T-helper 9 cell (primary cell): ENCODE measurements around the gene ST6GALNAC1.
"Not testable (repeated sequence)": the region's sequence is repeated elsewhere in the genome, so short reads cannot be mapped to it uniquely, and the experiment has no call there.

ENCODE experiments used
- DNase-seq: peaks from one replicate; pipeline ENCODE4 v3.0.0-alpha.2; 2020

Gene ST6GALNAC1

GRCh38 chr17:76611080-76611749 is 32.3 kb downstream of the ST6GALNAC1 start:
- DNase-seq, result not testable (repeated sequence)

- DNase-seq, result not testable (repeated sequence)
Observed at GRCh38 chr17:76606685-76607084, 36.9 kb downstream of the ST6GALNAC1 start.

- no peak for DNase-seq
Observed at GRCh38 chr17:76601065-76601464, 42.5 kb downstream of the ST6GALNAC1 start.

DNA sequence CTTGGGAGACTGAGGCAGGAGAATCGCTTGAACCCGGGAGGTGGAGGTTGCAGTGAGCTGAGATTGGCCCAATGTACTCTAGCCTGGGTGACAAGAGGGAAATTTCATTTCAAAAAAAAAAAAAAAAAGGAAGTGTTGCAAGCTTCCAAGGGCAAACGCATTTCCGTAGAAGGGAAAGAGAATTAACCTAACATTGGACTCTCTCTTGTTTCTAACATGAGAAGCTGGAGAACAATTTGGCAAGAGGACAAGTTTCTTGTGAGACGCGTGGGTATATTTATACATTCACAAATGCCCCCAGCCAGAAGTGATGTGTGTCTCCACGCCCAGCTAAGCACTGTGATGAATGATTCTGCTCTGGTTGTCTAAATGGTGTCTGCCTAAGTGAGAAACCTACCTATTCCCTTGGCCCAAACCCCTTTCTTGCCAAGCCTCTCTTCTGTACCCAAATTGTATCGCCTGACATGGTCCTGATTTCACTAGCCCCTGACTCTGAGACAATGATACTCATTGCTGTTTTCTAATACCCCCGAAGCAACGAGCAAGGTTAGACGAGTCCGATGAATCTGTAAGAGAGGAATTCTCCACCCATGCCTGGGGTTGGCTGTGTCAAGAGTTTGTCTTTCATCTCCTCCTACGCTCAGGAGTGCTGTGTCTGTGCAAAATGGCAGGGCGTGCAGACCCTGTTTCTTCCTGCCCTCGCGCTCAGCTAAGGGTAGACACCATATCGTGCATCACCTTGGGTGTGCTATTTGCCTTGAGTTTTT is 43.7 kb downstream of the ST6GALNAC1 start:
- no peak for DNase-seq

GRCh38 chr17:76598004-76598439 is 45.5 kb downstream of the ST6GALNAC1 start:
- DNase-seq, result no peak

DNA sequence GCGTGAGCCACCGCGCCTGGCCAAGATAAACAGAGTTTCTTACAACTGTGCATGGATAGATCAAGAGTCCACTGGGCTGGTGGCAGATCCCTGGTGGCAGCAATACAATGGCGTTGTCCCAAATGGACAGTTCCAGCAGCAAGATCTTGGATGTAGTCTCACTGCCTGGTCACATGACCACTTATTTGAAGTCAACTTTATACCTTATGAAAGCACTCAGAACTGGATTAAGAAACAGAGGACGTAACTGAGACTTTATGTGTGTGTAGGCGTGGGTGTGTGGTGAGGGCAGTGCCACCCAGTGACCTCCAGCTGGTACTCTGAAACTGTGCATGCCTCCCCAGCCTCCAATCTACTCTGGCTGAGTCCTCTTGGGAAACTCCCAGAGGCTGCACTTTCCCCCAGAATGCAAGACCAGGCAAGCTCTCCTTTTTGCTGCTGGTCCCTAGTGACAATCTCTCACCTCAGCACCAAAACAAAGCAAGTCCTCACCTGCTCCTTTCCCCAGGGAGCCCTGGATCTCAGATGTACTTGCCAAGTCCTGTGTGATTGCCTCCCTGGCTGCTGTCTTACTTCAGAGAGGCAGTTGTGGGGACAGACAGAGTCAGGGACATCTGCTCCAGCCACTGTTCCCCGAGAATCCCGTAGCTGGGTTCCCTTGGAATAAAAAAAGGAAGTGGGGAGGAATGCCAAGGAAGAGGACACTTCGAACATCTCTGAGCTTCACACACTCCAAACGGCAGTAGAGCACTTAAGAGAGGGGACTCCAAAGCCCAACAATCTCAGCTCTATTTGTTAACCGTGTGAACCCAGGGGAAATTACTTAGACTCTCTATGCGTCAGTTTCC is 46.2 kb downstream of the ST6GALNAC1 start:
- DNase-seq, result no peak

GRCh38 chr17:76594690-76595089 is 48.9 kb downstream of the ST6GALNAC1 start:
- DNase-seq, result no peak

DNA sequence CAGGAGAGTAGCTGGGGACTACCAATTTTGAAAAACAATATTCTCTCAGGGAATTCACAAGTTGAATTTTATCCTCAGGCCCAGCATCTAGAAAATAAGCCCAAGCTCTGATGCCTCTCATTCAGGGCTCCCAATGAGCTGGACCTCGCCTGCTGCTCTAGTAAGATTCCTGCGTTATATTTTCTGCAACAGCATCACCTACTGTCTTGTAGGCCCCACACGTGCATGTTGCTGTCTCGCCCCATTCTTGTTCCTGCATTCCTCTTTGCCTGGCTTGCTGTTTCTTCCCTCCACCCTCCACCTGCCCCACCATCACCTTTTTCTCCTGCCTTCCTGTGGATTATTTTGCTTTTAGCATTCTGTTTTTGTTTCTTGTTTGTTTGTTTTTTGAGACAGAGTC is 49.6 kb downstream of the ST6GALNAC1 start:
- DNase-seq, result no peak

DNA sequence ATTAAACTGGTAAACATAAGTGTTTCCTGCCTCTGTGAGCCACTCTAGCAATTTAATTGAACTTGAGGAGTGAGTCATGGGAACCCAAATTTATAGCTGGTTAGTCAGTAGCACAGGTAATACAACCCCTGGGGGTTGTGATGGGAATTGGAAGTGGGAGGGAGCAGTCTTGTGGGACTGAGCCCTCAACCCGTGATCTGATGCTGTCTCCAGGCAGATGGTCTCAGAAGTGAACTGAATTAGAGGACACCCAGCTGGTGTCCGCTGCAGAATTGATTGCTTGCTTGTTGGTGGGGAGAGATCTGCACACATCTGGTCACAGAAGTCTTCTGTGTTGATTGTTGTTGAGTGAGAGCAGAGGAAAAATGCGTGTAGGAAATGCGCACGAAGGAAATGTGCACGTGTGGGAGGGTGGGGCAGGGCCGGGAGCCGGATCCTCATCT is 50.2 kb downstream of the ST6GALNAC1 start:
- no peak for DNase-seq

- DNase-seq, result no peak
Observed at GRCh38 chr17:76588182-76588581, 55.4 kb downstream of the ST6GALNAC1 start.

- DNase-seq, result no peak
Observed at GRCh38 chr17:76586741-76587487, 56.6 kb downstream of the ST6GALNAC1 start.

GRCh38 chr17:76585649-76586593 is 57.6 kb downstream of the ST6GALNAC1 start, which contains the start of gene ST6GALNAC2:
ST6GALNAC2 (minus strand) TSS chr17:76585860; CDS start chr17:76585808, 52 bp downstream.
- DNase-seq, result peak; percentile 35

GRCh38 chr17:76585033-76585648 is 58.4 kb downstream of the ST6GALNAC1 start:
- DNase-seq, result no peak

DNA sequence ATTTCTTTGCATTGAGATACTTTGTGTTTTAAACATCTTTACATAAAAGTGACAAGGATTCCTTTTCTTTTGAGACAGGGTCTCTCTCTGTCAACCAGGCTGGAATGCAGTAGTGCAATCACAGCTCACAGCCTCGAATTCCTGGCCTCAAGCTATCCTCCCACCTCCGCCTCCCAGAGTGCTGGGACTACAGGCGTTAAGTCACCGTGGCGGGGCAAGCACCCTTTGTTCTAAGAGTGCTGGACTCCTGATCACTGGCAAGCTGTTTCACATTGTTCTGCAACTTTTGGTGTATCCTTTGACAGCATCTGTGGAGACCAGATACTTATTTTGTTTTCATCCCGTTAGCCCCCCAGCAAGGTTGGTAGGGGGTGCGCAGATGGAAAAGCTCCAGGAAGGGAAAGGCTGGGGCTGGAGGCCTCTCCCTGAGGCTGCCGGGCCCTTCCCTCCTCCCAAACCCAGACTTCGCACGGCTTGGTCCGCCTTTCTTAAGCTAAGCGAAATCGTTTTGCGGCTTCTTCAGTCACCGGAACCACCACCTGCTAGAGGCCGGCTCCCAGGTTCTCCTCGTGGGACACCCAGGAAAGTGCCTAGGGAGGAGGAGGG is 59.0 kb downstream of the ST6GALNAC1 start:
- no peak for DNase-seq

- DNase-seq, result no peak
Observed at GRCh38 chr17:76582660-76583059, 60.9 kb downstream of the ST6GALNAC1 start.

GRCh38 chr17:76581515-76581914 is 62.0 kb downstream of the ST6GALNAC1 start:
- DNase-seq, result no peak

GRCh38 chr17:76579281-76579680 is 64.3 kb downstream of the ST6GALNAC1 start:
- no peak for DNase-seq

DNA sequence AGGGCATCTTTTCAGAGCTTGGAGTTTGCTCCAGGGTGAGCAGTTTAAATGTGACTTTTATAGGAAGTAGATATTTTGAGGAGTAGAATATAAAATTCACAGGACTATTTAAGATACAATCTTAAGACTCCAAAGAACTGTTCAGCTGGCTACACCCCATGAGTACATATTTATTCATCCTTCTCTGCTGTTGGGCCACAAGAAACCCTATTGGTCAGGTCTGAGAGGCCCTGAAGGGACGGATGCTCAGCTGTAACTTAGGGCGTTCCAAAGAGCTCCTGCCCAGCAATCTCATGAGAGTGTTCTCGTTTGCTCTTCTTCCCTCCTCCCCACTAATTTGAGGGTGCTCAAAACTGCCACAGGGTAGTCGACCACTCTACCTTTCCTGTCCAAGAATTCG is 65.2 kb downstream of the ST6GALNAC1 start:
- DNase-seq, result no peak

DNA sequence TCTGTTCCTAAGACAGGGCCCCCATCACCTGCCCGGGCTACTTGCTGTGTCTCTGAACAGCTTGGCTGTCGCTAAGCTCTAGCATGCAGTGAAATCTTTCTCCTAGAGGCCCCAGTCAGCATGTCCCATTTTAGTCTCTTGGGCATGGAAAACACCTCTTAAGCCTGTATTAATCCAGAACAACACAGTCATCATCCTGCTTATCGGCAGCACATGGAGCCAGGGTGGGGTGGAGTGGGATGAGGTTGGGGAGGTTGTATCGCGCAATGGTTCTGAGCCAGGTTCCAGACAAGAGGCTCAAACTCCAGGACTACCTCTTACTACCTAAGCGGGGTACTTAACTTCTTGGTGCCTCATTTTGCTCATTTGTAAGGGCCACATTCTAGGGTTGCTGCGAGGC is 65.7 kb downstream of the ST6GALNAC1 start:
- DNase-seq, result no peak

DNA sequence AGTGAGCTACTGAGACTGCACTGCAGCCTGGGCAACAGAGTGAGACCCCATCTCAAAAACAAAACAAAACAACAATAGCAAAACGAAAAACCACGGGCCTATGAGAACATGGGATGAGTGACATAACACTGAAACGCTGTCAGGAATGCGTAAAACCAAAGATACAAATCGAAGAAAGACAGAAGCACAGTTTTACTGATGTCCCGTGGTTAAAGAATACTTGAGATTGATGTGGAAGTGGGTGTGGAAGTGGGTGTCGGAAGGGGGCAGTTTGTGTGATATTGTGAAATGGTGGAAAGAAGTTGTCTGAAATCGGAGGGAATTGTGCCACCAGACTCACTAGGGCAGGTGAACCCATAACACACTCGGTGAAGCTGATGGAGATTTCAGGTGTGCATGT is 67.4 kb downstream of the ST6GALNAC1 start:
- DNase-seq, result no peak
